OCI-LY3 (cell line): Measurements from ENCODE around the gene TENT4B.

Experiments used
- H2AFZ ChIP-seq: fragments of 200-600, 300-600 bp; shearing (Covaris generic); 2 replicates; pipeline ENCODE4 v1.6.0; 2014; ENCODE audit warnings: antibody characterized with exemption, low read depth, low read length
- H3K27ac ChIP-seq: fragments of 200-600, 300-600 bp; sonication (generic); 2 replicates; pipeline ENCODE4 v1.5.1; 2014; ENCODE audit warnings: mild to moderate bottlenecking, low read length, moderate library complexity, mixed read lengths
- H3K27me3 ChIP-seq: fragments of 200-600, 300-600 bp; sonication (generic); 2 replicates; pipeline ENCODE4 v1.6.1; 2014; ENCODE audit warnings: low read depth, low read length, mixed read lengths
- H3K36me3 ChIP-seq: fragments of 200-600, 300-600 bp; sonication (generic); replicated peaks from 2 replicates; pipeline ENCODE3; 2014; ENCODE audit warnings: low read depth, low read length, mixed read lengths
- H3K4me1 ChIP-seq: fragments of 300-600, 200-600 bp; sonication (generic); 2 replicates; pipeline ENCODE4 v1.6.1; 2014; ENCODE audit warnings: low read length, mixed read lengths
- H3K4me2 ChIP-seq: fragments of 200-600, 300-600 bp; sonication (generic); 2 replicates; pipeline ENCODE4 v1.6.1; 2014; ENCODE audit warnings: low read length, mixed read lengths
- H3K4me3 ChIP-seq: fragments of 300-600, 200-600 bp; sonication (generic); 2 replicates; pipeline ENCODE4 v1.5.1; 2014; ENCODE audit warnings: antibody characterized with exemption, mild to moderate bottlenecking, low read length, moderate library complexity
- H3K79me2 ChIP-seq: fragments of 300-600, 200-600 bp; shearing (Covaris generic); 2 replicates; pipeline ENCODE4 v1.6.1; 2014; ENCODE audit warnings: mild to moderate bottlenecking, low read length, mixed read lengths
- H3K9ac ChIP-seq: fragments of 300-600, 200-600 bp; shearing (Covaris generic); 2 replicates; pipeline ENCODE4 v1.6.0; 2014; ENCODE audit warnings: mild to moderate bottlenecking, low read length, moderate library complexity
- H3K9me3 ChIP-seq: fragments of 200-600, 300-600 bp; shearing (Covaris generic); 2 replicates; pipeline ENCODE4 v1.6.1; 2014; ENCODE audit warnings: low read length, mixed read lengths; ENCODE audit not compliant: insufficient read depth
- H4K20me1 ChIP-seq: fragments of 200-600, 300-600 bp; sonication (generic); 2 replicates; pipeline ENCODE4 v1.6.1; 2016; ENCODE audit warnings: low read length, mixed read lengths; ENCODE audit not compliant: insufficient read depth
- CTCF ChIP-seq: fragments of 200-600, 300-600 bp; sonication (generic); IDR thresholded peaks from 2 replicates; pipeline ENCODE4 v1.5.1; 2014; ENCODE audit warnings: antibody characterized with exemption, low read length, low read depth
- EZH2phosphoT487 ChIP-seq: fragments of 200-600 bp; shearing (Covaris generic); IDR thresholded peaks from 2 replicates; pipeline ENCODE4 v1.6.1; 2018; ENCODE audit warnings: antibody characterized with exemption, mixed run types, low read depth

TENT4B gene

GRCh38 chr16:50229149-50229726 is 76.1 kb downstream of the TENT4B start:
- Histone ChIP-seq H3K4me2 (no peak overlapping the region), H3K36me3 (peaks cover 21% of the 10 kb centered on the region), H3K4me3 (no peak overlapping the region), H3K27me3 (no peaks in the 10 kb centered on the region), H3K79me2 (no peaks in the 10 kb centered on the region), H3K27ac (no peak overlapping the region), H4K20me1 (0 out of 2 replicates have a peak, but pooled peaks cover 6% of the 10 kb centered on the region), H3K9me3 (no peaks in the 10 kb centered on the region), H3K4me1 (no peaks in the 10 kb centered on the region), H2AFZ (no peak overlapping the region), H3K9ac (no peak overlapping the region)
- TF ChIP-seq CTCF = no peak
- no peak for TF ChIP-seq EZH2phosphoT487

GRCh38 chr16:50234771-50235556 is 81.9 kb downstream of the TENT4B start:
- TF ChIP-seq EZH2phosphoT487 = no peak
- no peak for TF ChIP-seq CTCF
- Histone ChIP-seq H3K9ac (no peak overlapping the region), H3K4me2 (no peak overlapping the region), H2AFZ (no peak overlapping the region), H3K79me2 (no peaks in the 10 kb centered on the region), H4K20me1 (no peaks in the 10 kb centered on the region), H3K4me3 (no peak overlapping the region), H3K36me3 (no peaks in the 10 kb centered on the region), H3K9me3 (no peaks in the 10 kb centered on the region), H3K27me3 (no peaks in the 10 kb centered on the region), H3K4me1 (no peaks in the 10 kb centered on the region), H3K27ac (no peak overlapping the region)

GRCh38 chr16:50235581-50235980 is 82.5 kb downstream of the TENT4B start:
- Histone ChIP-seq H2AFZ (no peak overlapping the region), H3K79me2 (no peaks in the 10 kb centered on the region), H3K27ac (no peak overlapping the region), H3K4me2 (no peak overlapping the region), H4K20me1 (no peaks in the 10 kb centered on the region), H3K36me3 (no peaks in the 10 kb centered on the region), H3K9ac (no peak overlapping the region), H3K9me3 (no peaks in the 10 kb centered on the region), H3K4me3 (no peak overlapping the region), H3K4me1 (no peaks in the 10 kb centered on the region), H3K27me3 (no peaks in the 10 kb centered on the region)
- TF ChIP-seq EZH2phosphoT487 (no peak), CTCF (no peak)

GRCh38 chr16:50238314-50238713 is 85.2 kb downstream of the TENT4B start:
- Histone ChIP-seq H3K4me2 (no peak overlapping the region), H2AFZ (no peak overlapping the region), H3K4me3 (no peak overlapping the region), H3K36me3 (no peaks in the 10 kb centered on the region), H3K9me3 (no peaks in the 10 kb centered on the region), H3K9ac (no peak overlapping the region), H4K20me1 (no peaks in the 10 kb centered on the region), H3K27ac (no peak overlapping the region), H3K79me2 (no peaks in the 10 kb centered on the region), H3K4me1 (no peaks in the 10 kb centered on the region), H3K27me3 (0 out of 2 replicates have a peak, but pooled peaks cover 7% of the 10 kb centered on the region)
- no peak for TF ChIP-seq EZH2phosphoT487
- no peak for TF ChIP-seq CTCF
